Stimulated activated CD4-positive, alpha-beta T cell treated with anti-CD3 and anti-CD28 coated beads, Interleukin-4, amount 100 ng/mL, for 48 hours (primary cell): Measurements from ENCODE around the gene CISTR.

Source experiments
- DNase-seq, 2 donors: peaks; one replicate each; pipeline ENCODE4 v3.0.0-alpha.2; 2020; ENCODE audit warnings: low read depth in 2 of 2

CISTR gene

GRCh38 chr12:53743266-53744129 is 8.3 kb downstream of the CISTR start:
- peak; percentile 34 to 37 for DNase-seq

GRCh38 chr12:53740130-53740491 is 11.7 kb downstream of the CISTR start:
- no peak for DNase-seq

GRCh38 chr12:53739214-53740129 is 12.3 kb downstream of the CISTR start:
- DNase-seq: no peak

GRCh38 chr12:53738406-53739213 is 13.2 kb downstream of the CISTR start:
- no peak for DNase-seq

- no peak for DNase-seq
Measured at GRCh38 chr12:53737951-53738405, 13.8 kb downstream of the CISTR start.

- no peak for DNase-seq
Measured at GRCh38 chr12:53737093-53737808, 14.5 kb downstream of the CISTR start.

GRCh38 chr12:53736592-53736991 is 15.2 kb downstream of the CISTR start:
- no peak for DNase-seq

DNA sequence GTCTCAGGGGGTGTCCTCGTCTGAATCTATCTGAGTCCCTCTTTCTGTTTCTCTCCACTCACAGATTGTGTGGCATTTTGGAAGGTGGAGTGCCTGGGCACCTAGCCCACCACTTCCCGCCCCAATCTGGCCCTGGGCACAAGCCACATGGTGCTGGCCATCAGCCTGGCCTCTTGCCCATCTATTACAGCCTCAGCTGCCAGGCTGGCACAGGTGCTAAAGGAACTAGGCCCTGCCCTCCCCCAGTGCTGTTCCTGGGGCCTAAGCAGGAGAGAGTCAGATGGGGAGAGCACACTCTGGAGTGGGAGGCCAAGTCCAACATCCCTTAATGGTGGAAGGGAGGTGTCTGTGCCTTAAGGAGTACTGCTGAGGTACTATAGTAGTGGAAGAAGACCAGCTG is 16.2 kb downstream of the CISTR start:
- no peak for DNase-seq

GRCh38 chr12:53734425-53734824 is 17.4 kb downstream of the CISTR start:
- no peak for DNase-seq

- no peak for DNase-seq
Measured at GRCh38 chr12:53733807-53734200, 18.0 kb downstream of the CISTR start.

- no peak for DNase-seq
Measured at GRCh38 chr12:53733051-53733806, 18.6 kb downstream of the CISTR start.

GRCh38 chr12:53729644-53730043 is 22.1 kb downstream of the CISTR start:
- DNase-seq: no peak

DNA sequence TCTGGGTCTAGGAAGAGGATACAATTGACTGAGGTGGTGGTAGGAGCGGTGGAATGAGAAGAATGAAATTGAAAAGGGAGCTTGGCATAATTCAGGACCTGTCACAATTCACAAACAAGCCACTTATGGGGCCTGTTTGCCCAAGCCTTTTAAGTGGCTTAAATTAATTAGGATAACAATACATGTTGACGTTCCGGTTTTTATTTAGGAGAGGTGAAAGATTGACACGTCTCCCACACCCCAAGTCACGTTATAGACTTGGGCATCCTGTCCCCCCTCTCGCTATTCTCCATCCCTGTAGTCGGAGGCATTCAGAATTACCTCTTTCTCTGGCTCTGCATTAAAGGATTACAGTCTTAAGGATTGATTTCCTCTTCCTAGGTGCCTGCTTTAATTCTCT is 23.6 kb downstream of the CISTR start:
- no peak for DNase-seq

- peak; percentile 91 to 97 for DNase-seq
Measured at GRCh38 chr12:53727310-53728041, 24.3 kb downstream of the CISTR start, which contains the start of gene CALCOCO1. Gene CALCOCO1, minus strand, starts transcription at chr12:53727452. Its CDS starts 2,210 bp downstream, at chr12:53725242.

DNA sequence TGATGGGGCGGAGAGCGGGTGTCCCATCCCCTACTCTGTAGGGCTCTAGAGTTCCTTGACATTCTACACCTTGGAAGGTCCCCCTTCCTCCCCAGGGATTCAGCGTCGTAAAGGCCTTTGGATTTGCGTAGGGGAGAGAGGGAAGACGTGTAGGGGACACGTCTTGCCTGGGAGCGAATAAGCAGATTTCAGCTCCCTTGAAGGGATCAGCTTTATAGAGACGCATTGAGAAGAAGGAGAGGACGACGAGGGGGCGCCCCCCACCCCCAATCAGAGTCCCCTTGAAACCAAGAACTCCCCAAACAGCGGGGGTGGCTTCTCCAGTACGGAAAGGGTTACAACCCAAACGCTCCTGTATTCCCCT is 24.9 kb downstream of the CISTR start:
- DNase-seq: no peak

- DNase-seq: no peak
Measured at GRCh38 chr12:53726341-53726740, 25.4 kb downstream of the CISTR start.

DNA sequence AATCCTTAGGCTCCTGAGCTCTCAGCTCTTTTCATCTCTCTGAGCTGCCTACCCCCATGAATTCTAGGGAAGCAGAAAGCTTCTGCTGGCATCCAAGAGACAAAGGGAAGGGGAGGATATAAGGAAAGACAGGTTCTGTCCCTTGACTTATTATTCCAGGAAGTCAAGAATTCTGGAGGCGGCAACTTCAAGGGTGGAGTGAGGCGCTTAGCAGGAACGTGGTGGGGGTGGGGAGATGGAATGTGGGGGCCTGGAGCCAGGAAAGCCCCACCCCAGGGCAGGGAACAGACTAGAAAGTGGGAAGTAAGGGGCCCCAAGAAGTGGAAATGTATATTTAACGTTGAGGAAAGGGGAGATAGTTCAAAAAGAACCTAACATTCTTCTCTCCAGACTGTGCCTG is 26.0 kb downstream of the CISTR start:
- DNase-seq: no peak

- no peak for DNase-seq
Measured at GRCh38 chr12:53722450-53723041, 29.2 kb downstream of the CISTR start.

DNA sequence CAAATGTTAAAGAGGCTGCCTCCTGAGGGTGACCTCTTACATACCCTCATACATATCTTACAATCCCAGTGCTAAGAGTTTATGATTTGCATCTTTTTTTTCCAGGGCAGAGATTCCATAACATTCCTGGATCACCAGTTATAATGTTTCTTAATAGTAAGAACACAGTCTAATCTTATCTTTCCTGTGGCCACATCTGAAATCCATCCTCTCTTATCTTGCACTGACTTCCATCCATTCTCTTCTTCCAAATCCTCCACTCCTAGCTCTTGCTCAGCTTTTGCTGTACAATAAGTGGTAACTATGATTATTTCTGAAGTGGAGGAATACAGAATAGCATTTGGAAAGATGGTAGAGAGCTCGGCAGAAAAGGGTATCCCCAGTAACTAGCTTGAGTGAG is 30.8 kb downstream of the CISTR start:
- DNase-seq: no peak
